Sigmoid colon (tissue), 4 donors: Measurements from ENCODE around the gene GGACT.

ENCODE experiments used
- CTCF ChIP-seq, 4 experiments: fragments of 450-650 bp in 3 of 4; fragments of 200-600 bp in 1 of 4; IDR thresholded peaks; one replicate each; pipeline ENCODE4 v1.5.1; 2016 to 2019; ENCODE audit warnings: antibody characterized with exemption in 4 of 4, mild to moderate bottlenecking in 3 of 4, moderate library complexity in 2 of 4
- POLR2A ChIP-seq, 2 donors: fragments of 450-650 bp; IDR thresholded peaks; one replicate each; pipeline ENCODE4 v1.6.1; 2016; ENCODE audit warnings: antibody characterized with exemption in 2 of 2, mild to moderate bottlenecking in 2 of 2, moderate library complexity in 2 of 2
- POLR2AphosphoS5 ChIP-seq, 4 donors: sonication (generic); formaldehyde crosslinking; IDR thresholded peaks; one replicate each; pipeline ENCODE4 v1.6.1; 2017; ENCODE audit warnings: antibody characterized with exemption in 4 of 4

GRCh38 chr13:100630555-100630954 is 42.0 kb upstream of the GGACT start:
- TF ChIP-seq CTCF (IDR thresholded peaks at IDR 0.05) = no peak
- TF ChIP-seq POLR2A (IDR thresholded peaks at IDR 0.05) = no peak
- TF ChIP-seq POLR2AphosphoS5 (IDR thresholded peaks at IDR 0.05) = no peak
